A673 (cell line): ENCODE data around the gene ZSCAN30. TPM values are rescaled to one million over a fixed set of nuclear protein-coding genes. Genes with fewer than 3 reads are reported as not detected.

Experiments used
- BruUV-seq: library from RNA; stranded (reverse); fragments of 400-500 nt; replicated peaks from 2 replicates; lab custom pipeline; 2021; lab: Mats Ljungman, UMichigan
- CTCF ChIA-PET: fragments of 300-600 bp; sonication (Branson Sonifier 250); formaldehyde crosslinking; loops from one replicate; lab custom pipeline; 2022; ENCODE audit warnings: antibody characterized with exemption; lab: Charles Lee
- POLR2A ChIA-PET: fragments of 300-600 bp; sonication (Branson Sonifier 250); formaldehyde crosslinking; loops from one replicate; lab custom pipeline; 2022; ENCODE audit warnings: antibody characterized with exemption; ENCODE audit not compliant: low non-redundant PET; lab: Charles Lee
- DNase-seq: peaks from one replicate; pipeline ENCODE4 v3.0.0-alpha.2; 2015; ENCODE audit warnings: low spot score
- H3K27ac ChIP-seq: fragments of 200-600 bp; sonication (generic); 2 replicates; pipeline ENCODE4 v1.5.1; 2016; ENCODE audit warnings: mixed run types, low read depth, mild to moderate bottlenecking, mixed read lengths, antibody characterized with exemption, low read length; ENCODE audit not compliant: poor library complexity, severe bottlenecking
- H3K27me3 ChIP-seq: fragments of 200-600 bp; sonication (generic); replicated peaks from 2 replicates; pipeline ENCODE4 v1.6.1; 2017; ENCODE audit warnings: mixed run types, low read depth, mild to moderate bottlenecking, mixed read lengths, antibody characterized with exemption, low read length; ENCODE audit not compliant: insufficient read depth, poor library complexity
- H3K36me3 ChIP-seq: fragments of 200-600 bp; sonication (generic); 2 replicates; pipeline ENCODE4 v1.6.1; 2016; ENCODE audit warnings: mixed run types, mild to moderate bottlenecking, mixed read lengths, antibody characterized with exemption, low read length; ENCODE audit not compliant: insufficient read depth, poor library complexity, severe bottlenecking
- H3K4me1 ChIP-seq: fragments of 200-600 bp; sonication (generic); 2 replicates; pipeline ENCODE4 v1.6.1; 2017; ENCODE audit warnings: mixed run types, mild to moderate bottlenecking, mixed read lengths, antibody characterized with exemption, low read length; ENCODE audit not compliant: insufficient read depth, poor library complexity, severe bottlenecking
- H3K4me3 ChIP-seq: fragments of 200-600 bp; sonication (generic); 2 replicates; pipeline ENCODE4 v1.5.1; 2016; ENCODE audit warnings: low read depth, mixed run types, mild to moderate bottlenecking, mixed read lengths, low read length; ENCODE audit not compliant: poor library complexity, severe bottlenecking
- H3K9me3 ChIP-seq: fragments of 200-600 bp; sonication (generic); 2 replicates; pipeline ENCODE4 v1.6.1; 2016; ENCODE audit warnings: mixed run types, low read depth, mild to moderate bottlenecking, mixed read lengths, antibody characterized with exemption, low read length; ENCODE audit not compliant: poor library complexity, severe bottlenecking
- EZH2 ChIP-seq: fragments of 200-600 bp; sonication (generic); IDR thresholded peaks from 2 replicates; pipeline ENCODE4 v1.6.1; 2017; ENCODE audit warnings: borderline replicate concordance, low read depth, mild to moderate bottlenecking, mixed read lengths, antibody characterized with exemption, low read length; ENCODE audit not compliant: poor library complexity, severe bottlenecking
- intact Hi-C: fragments of 100-400 bp; cut with micrococcal nuclease; formaldehyde crosslinking; loops from one replicate; pipeline ENCODE4 v1.10.0; 2022; ENCODE audit not compliant: unreplicated experiment
- total RNA-seq: library from RNA; stranded (reverse); gene quantifications from 2 replicates; pipeline ENCODE4 v1.2.3, GENCODE V29; 2021
- TF ChIP-seq, protein P1 (sequence below): fragments of 300-800, 200-600 bp; sonication (generic); conservative IDR thresholded peaks from 2 replicates; pipeline ENCODE4 v1.5.1; 2017; ENCODE audit warnings: low read depth, mild to moderate bottlenecking, antibody characterized with exemption, low read length, moderate library complexity, mixed read lengths

ZSCAN30 gene
- total RNA-seq, 1 experiment from 2014 or later: 17.0 TPM

- Histone ChIP-seq H3K4me3 (no peak overlapping the region), H3K36me3 (peaks cover 6% of the 10 kb centered on the region), H3K9me3 (peaks cover 4% of the 10 kb centered on the region), H3K4me1 (no peaks in the 10 kb centered on the region), H3K27ac (no peak overlapping the region), H3K27me3 (no peaks in the 10 kb centered on the region)
- ChIA-PET POLR2A (no interaction called here), CTCF (no interaction called here)
- intact Hi-C loops: no loop called here
- no TSS peak for BruUV-seq
- DNase-seq: no peak
- no peak for TF ChIP-seq EZH2
- TF ChIP-seq, protein P1, sequence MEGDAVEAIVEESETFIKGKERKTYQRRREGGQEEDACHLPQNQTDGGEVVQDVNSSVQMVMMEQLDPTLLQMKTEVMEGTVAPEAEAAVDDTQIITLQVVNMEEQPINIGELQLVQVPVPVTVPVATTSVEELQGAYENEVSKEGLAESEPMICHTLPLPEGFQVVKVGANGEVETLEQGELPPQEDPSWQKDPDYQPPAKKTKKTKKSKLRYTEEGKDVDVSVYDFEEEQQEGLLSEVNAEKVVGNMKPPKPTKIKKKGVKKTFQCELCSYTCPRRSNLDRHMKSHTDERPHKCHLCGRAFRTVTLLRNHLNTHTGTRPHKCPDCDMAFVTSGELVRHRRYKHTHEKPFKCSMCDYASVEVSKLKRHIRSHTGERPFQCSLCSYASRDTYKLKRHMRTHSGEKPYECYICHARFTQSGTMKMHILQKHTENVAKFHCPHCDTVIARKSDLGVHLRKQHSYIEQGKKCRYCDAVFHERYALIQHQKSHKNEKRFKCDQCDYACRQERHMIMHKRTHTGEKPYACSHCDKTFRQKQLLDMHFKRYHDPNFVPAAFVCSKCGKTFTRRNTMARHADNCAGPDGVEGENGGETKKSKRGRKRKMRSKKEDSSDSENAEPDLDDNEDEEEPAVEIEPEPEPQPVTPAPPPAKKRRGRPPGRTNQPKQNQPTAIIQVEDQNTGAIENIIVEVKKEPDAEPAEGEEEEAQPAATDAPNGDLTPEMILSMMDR: no peak
Observed at GRCh38 chr18:35264409-35264808, 25.6 kb downstream of the ZSCAN30 start.

- Histone ChIP-seq H3K4me1 (no peaks in the 10 kb centered on the region), H3K36me3 (peaks cover 14% of the 10 kb centered on the region), H3K9me3 (peaks cover 24% of the 10 kb centered on the region), H3K27ac (no peak overlapping the region), H3K27me3 (no peaks in the 10 kb centered on the region), H3K4me3 (no peak overlapping the region)
- intact Hi-C loops: no loop called here
- DNase-seq: no peak
- BruUV-seq: no TSS peak
- ChIA-PET POLR2A (no interaction called here), CTCF (interaction anchor here (0.7 kb wide), 1 partner anchor 88 kb away, joined by 4 read pairs; no protein-coding TSS in a partner anchor)
- TF ChIP-seq, protein P1: no peak
- no peak for TF ChIP-seq EZH2
Observed at GRCh38 chr18:35256947-35257346, 33.1 kb downstream of the ZSCAN30 start.

DNA sequence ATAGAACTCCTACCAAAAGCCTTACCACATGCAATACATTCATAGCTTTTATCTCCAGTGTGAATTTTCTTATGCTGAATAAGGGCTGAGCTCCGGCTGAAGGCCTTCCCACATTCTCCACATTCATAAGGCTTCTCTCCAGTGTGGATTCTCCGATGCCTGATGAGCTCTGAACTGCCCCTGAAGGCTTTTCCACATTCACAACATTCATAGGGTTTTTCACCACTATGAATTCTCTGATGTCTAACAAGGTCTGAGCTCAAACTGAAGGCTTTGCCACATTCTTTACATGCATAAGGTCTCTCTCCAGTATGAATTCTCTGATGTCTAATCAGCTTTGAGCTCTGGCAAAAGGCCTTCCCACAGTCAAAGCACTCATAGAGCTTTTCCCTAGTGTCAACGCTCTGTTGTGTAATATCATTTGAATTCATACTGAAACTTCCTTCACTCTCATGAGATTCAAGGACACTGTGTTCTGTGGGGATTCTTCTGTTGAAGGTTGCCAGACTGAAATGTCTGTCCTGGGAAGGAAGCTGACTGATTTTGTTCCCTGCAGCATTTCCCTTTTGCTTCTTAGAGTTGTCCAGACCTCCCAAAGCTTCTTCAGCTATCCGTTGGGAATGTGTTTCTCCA is 36.3 kb downstream of the ZSCAN30 start:
- POLR2A ChIA-PET: no interaction called here
- CTCF ChIA-PET: no interaction called here
- intact Hi-C loops: no loop called here
- no peaks in the 10 kb centered on the region for H3K4me1 ChIP-seq
- DNase-seq: no peak
- no peak for TF ChIP-seq EZH2
- TF ChIP-seq, protein P1: no peak
- H3K9me3 ChIP-seq: peaks cover 24% of the 10 kb centered on the region
- no peak overlapping the region for H3K27ac ChIP-seq
- peaks cover 25% of the 10 kb centered on the region for H3K36me3 ChIP-seq
- no TSS peak for BruUV-seq
- no peak overlapping the region for H3K4me3 ChIP-seq
- no peaks in the 10 kb centered on the region for H3K27me3 ChIP-seq
